DMS 273 (cell line): Measurements from ENCODE around the gene ABO.
"Not testable (repeated sequence)": the region's sequence is repeated elsewhere in the genome, so short reads cannot be mapped to it uniquely, and the experiment has no call there.

Experiments used
- DNase-seq: peaks from one replicate; lab custom pipeline; 2025; ENCODE audit not compliant: unreplicated experiment; lab: John Stamatoyannopoulos, UW

ABO gene

DNA sequence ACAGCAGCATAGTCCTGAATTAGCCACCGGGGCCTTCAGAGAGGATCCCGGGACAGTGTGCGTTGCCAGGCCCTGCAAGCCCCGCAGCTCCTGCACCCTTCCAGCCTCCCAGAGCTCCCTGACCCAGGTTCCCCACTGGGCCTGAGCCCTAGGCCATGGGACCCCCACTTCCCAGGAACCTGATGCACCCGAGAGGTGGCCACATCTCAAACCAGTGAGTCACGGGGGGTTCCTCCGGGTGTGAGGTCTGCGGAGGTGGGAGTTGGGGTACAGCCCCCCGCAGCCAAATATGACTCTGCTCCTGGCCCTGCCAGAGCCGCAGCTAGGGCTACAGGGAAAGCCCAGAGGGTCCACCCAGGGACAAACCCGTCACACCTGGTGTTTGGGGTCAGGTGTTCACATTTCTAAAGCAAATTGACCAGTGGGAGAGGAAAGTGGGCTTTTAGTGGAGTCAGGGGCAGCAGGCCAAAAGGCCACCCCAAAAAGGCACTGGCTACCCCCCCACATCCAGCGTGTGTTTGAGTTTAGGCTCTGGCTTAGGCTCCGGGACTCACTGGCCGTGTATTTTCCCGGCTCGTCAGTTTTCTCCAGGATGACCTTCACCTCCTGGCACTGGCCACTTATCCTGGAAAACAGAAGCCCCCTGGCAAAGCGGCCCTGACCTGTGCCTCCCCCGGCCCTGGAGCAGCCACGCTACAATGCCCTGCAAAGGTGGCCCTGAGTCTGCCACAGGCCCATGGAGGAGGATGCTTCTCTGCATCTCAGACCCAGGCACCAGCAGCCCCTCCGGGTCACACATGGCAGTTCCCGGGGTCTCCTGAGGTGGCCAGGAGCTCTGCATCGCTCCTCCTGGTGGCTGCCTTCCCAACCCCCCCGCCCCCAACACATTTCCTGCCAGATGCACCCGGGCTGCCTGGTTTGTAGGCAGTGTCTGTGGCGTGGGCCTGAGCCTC, 48.5 kb downstream of the ABO start:
- no peak for DNase-seq

DNA sequence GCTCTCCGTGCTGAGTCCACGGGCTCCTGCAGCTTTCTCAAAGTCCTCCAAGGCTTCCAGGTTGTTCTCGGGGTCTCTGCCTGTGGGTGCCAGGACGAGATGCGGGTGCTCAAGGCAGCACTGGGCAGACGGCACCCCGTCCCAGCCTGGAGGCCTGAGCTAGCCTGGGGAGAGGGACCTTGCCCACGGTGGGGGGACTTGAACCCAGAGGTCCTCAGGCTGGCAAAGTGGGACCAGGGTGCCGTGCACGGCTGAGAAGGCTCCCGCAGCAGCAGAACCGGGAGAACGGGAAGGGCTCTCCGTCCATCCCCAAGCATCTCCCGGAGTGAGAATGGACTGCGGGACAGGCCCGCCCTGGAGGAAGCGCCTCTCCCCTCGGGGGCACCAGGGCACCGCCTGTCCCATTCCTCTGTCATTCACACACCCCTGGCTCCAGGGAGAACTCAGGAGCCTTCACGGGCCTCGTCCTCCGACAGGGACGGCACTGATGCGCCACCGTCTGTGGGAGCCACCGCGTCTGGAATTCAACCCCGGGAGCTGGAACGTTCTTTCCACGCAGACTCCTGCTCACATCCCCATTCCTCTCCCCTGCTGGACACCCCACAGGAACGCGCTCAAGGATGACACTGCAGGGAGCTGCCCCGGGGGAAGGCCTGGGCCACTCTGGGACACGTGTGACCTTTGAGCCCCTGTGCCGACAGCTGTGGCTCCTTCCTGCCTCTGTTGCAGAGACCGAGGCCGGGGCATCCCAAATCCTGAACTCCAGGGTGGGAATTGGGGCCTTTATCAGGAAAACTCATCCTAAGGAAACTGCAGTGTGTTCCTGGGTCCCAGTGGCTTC, 49.6 kb downstream of the ABO start:
- DNase-seq = no peak

DNA sequence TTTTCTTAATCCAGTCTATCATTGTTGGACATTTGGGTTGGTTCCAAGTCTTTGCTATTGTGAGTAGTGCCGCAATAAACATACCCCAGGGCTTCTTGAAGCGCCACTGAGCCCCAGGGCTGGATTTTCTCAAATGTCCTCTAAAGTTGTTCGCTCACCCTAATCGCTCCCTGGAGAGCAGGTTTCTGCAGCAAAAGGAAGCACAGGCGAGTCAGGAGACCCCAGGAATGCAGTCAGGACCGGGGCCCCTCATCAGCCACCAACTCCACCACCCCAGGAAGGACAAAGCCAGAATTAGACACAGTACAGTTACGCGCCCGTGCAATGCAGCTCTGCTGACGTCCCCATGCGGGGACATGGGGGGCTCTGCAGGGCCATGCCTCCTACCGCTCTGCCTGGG, 50.2 kb downstream of the ABO start:
- DNase-seq = no peak

DNA sequence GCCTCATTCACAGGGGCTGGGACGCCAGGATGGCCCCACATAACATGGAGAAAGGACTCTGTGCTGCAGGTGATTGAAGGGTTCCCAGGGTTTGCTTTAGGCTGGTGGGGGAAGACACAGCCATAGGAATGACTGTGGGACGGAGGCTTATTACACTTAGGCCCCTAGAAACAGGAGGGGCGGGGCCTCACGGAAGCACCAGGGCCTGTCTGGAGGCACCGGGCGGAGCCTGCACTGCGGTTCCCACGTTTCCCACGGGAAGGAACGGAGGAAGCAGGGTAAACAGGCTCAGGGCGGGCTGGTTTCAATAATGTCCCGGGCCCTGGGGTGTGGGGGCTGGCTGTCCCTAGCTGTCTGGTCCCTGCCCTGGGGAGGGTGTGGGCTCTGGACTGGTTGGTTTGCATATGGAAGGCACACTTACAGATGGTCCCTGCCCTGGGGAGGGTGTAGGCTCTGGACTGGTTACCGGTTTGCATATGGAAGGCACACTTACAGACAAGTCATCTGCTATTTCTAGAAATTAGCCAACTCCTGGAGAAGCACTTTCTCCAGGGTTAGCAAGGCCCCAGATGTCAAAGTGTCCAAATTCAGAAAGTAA, 51.7 kb downstream of the ABO start:
- not testable (repeated sequence) for DNase-seq

DNA sequence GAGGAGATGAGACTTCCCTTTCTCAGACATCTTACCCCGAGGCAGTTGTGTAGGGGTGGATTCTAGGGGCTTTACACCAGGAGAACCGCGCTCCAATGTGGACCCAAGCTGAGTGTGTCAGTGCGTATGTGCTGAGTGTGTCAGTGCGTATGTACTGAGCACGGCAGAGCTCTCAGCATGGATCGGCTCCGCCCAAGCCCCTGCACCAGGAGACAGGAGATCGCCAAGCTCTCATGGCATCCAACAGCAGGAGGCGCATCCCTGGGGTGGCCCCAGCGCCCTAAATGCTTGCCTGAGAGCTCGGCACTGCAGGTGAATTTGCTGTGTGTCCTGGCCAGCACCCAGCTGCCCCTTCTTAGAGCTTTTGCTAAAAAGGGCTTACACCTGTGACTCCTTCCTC, 53.0 kb downstream of the ABO start:
- not testable (repeated sequence) for DNase-seq

DNA sequence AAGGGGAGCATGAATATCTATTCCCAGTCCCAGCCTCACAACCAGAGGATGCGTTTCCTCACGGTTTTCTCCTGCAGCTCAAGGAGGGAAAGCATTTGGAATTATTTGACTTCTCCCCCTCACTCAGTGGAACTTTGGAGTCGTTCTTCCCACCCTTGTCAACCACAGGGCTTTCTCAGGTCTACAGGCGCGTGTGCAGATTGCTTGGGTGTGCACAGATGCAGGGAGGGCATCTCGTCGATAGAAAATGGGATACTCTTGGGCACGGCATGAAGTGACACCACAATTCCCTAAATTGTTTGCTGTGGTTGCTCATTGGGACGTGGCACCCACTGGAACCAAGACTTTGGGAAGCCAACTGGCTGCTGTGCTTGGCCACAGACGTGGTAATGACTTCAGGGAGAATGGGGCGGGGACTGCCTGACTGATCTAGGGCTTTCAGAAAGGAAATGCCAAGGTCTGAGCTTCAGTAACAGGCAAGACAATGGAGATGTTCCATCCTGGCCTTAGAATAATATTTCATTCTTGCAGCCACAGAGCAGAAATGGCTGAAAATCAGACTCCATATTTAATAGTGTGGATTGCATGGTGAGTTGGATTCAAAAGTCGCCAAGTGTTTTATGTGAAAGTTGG, 53.7 kb downstream of the ABO start:
- DNase-seq = no peak

DNA sequence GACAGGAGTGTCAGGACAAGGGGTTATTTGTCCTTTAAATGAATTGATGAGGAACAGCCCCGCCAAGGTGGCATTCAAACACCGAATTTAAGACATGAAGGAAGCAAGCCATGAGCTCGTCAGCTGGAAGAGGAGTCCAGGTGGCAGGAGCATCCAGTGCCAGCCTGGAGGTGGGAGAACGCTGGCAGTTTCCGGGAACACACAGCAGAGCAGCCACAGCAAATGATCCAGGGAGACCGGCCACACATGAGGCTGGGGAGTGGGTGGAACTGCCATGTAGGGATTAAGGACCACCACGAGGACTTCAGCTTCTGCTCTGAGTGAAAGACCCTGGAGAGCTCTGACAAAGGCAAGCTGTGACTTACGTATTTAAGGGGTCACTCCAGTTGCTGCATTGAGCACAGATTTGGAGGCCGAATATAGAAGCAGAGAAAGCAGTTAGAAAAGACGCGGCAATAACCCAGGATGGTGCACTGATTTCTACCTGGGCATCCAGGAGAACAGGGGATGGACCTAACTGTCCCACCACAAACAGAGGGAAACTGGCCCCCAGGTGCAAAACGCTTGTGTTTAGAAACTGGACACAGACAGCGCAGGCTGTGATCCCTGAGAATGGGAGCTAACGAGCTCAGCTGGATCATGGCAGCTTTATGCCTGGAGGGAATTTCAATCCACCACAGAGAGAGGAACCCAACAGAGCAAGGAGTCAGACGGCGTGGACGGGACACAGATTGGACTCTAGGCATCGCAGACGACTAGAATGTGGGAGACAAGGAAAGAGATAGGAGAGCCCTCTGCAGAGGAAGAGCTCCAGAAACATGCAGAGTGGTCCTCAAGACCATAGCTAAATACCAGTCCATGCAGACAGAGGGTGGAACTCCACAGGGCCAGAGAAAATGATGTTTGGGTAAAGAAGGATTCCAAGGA, 56.7 kb downstream of the ABO start:
- not testable (repeated sequence) for DNase-seq

DNA sequence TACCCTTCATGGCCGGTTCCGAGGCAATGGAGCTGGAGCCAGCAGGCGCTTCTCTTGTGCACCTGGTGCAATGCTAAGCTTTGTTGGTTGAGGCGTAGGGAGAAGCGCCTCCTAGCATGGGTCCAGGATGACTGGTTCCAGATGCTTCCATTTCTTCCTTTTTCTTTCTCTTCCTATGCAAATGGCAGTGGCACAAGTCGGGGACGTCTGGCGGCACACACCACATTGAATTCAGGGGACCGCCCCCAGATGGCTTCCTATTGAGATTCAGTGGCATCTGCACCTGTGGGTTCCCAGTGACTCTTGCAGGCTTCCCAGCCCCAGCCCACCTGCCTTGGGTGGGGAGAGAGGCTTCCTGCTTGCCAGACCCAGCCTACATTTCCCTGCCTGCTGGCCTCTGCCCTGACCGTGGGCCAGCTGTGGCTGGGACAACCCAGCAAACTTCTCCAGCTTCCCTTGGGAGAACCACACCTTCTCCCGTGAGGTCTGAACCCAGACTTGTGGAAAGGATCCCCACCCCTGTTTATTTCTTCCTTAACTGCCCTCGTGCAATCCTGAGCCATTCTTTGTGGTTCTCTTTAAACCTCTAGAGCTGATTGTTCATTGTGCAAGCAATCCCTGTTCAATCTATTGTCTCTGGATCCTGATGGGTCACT, 57.5 kb downstream of the ABO start:
- not testable (repeated sequence) for DNase-seq

DNA sequence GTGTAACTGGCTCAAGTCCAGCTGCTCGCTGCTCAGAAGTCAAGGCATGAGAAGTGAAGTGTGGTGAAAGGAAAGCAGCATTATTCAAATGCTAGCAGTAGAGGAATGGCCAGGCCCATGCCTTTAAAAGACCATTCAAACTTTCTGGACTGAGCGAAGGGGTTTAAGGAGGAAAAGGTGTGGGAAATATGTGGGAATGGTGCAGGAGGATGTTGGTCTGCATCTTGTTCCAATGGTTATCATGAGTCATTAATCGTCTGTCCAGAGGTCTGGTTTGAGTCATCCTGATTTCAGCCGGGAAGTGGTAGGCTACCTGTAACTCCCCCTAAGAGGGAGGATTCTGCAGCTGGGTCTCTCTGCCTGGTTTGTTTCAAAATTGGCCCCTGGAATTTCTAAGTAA, 60.7 kb downstream of the ABO start:
- not testable (repeated sequence) for DNase-seq

DNA sequence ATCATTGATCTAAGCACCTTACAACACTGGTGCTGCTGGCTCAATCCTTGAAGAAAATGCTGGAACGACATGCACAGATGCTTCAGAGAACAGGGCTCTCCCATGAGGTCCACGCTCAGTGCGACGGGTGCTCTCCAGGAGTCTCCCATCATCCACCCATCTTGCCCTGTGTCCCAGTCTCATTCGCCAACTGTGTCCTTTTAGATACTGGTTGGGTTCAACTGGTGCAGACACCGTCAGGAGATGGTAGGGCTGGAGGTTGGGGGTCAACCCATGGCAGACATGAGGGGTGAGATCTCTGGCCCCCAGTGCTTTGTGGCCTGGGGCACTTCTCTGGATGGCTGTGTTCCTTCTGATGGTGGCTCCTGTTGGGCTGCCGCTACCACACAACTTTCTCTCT, 64.4 kb downstream of the ABO start:
- DNase-seq = no peak

DNA sequence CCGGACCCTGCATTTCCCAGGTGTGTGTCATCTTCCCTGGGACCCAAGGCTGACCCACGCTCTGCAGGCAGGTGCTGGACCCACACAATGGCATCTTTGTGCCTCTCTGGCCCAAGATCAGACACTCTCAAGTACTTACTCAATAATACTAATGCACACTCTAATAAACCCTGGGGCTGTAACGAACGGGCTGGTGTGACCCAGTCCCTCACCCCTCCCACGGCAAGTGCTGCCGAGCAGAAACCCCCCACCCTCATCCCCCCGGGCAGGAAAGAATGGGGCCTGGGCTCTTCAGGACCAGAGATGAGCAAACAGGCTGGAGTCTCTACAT, 64.8 kb downstream of the ABO start:
- no peak for DNase-seq

DNA sequence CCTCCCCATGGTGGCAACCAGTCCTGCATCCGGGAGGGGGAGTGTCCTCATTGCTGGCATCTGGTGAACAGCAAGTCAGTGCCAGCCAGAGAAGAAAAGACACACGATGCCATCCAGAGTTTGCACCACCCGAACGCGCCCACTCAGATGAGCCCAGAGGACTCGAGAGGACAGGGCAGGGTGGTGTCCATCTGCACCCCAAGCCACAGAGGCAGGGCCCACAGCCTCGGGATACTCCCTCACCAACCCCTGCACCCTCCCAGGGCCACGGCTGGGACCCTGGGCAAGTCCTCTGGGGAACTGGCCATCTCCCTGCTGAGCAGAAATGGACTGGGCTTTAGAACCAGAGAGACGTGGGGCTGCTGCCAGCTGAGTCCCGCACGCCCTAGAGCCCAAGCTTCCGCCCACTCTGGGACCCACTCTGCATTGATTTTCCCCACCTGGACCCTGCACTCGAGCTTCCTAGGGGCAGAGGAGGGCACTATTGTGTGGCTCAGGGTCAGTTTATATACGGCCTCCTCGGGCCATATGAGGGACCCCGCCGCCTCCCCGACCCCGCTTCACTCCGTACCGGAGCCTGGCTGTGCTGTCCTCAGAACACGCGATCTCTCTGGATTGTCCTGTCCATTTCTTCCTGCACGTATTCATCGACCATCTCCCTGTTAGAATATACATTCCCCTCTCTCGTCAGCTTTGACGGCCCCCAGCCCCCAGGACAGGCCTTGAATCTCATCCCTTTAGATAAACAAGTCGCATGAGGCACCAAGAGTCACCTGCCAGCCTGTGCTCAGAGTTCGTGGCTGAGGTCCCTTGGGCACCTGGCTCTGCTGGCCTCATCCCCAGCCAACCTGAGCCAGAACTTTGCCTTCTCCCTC, 65.4 kb downstream of the ABO start:
- DNase-seq = not testable (repeated sequence)

DNA sequence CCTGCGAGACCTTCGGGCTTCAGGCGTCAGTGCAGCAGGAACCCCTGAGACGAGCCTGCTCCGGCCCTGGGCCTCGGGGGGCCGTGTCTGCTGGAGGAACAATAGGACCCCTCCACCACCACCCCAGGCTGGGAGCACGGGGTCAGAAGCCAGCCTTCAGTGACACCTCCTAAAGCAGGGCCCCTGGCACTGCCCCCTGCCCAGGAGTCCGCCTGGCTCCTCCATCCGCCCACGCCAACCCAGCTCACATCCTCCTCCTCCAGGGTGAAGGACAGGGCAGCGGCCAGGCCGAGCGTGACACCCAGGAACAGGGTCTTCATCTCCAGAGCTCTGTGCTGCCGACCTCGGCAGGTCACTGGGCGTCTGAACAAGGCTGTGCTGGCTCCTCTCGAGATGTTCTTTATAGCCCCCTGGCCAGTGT, 66.1 kb downstream of the ABO start, which contains the start of gene OBP2B:
Gene OBP2B, minus strand, starts transcription at position 371 of the 421 bp plus-strand sequence. Its CDS starts 51 bp downstream, at position 320.
- not testable (repeated sequence) for DNase-seq

DNA sequence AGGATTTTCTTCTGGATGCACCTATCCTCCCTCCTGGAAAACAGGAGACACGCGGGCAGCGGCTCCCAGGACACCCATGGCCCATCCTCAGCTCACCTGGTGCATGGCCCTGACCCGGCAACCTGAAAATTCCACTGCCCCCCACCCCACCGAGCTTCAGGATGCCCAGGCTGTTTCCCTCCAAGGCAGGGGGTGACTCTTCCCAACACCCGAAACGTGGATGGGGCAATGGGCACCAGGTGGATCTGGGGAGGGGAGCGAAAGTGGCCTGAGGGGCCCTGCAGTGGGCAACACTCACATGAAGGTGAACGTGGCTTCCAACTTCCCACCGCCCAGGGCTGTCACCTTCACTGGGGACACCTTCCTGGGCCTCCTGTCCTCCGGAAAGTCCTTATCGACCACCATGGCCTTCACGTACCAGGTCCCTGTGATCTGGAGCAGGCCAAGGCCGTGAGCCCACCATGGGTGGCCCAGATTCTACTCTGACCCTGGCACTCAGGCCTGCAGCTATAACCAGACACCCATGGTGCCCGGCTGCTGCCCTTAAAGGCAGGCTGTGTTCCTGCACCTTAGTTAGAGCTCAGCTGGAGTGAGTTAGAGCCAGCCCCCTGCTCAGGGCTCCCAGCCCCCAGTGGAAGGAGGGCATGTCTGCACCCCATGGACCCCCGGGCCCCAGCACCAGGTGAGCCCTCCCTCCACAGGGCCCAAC, 66.7 kb downstream of the ABO start:
- not testable (repeated sequence) for DNase-seq

DNA sequence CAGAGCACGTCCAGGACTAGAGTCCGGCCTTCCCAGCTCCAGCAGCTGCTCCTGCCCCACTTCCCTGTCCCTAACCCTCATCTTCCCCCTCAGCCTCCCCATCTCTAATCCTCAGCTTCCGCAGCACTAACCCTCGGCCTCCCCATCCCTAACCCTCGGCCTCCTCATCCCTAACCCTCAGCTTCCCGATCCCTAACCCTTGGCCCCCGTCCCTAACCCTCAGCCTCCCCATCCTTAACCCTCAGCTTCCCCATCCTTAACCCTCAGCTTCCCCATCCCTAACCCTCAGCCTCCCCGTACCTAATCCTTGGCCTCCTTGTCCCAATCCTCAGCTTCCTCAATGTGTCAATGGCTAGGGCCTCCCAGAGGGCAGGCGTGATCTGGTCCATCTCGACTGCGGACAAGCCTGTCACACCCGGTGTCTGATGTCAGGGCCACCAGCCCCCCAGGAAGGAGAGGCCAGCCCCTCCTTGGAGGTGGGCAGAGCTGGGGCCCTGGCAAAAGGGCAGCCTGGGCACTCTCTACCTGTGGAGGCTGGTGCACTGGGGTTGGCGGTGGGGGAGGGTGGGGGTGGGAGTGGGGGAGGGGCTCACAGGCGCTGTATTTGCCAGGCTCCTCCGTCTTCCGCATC, 67.3 kb downstream of the ABO start:
- no peak for DNase-seq

DNA sequence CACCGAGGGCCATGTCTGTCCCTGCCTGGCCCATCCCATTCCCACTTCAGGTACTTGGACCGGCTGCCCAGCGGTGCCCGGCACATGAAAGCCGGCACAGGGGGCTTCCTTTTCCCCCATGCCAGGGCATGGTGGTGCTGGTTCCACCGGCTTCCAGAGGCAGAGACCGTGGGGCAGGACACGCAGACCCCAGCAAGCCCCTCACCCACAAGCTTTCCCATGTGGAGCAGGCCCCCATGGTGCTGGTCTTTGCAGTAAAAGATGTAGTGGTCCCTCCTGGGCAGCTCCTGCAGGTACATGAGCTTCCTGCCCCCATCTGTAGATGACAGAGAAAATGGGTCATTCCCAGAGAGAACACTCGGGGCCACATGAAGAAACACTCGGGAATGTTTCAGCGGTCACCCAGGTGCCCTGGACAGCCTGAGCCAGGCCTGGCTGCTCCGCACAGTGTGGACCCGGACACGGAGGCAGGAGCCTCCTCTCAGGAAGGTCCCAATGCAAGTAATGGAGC, 67.9 kb downstream of the ABO start:
- no peak for DNase-seq
